Adrenal gland (tissue), 12 donors: Measurements from ENCODE around the gene RCC2. TPM values are rescaled to one million over a fixed set of nuclear protein-coding genes. Genes with fewer than 3 reads are reported as not detected.

Experiments
- DNase-seq, 7 donors: peaks; one replicate each; pipeline ENCODE4 v3.0.0-alpha.2; 2019 to 2020
- H3K27ac ChIP-seq, 5 donors: fragments of 200-600 bp; sonication (generic) in 4 of 5; 1 replicate in 3 of 5; 2 replicates in 2 of 5; pipeline versions ENCODE4 v1.5.1 to v1.8.0; 2016 to 2020; ENCODE audit warnings: mild to moderate bottlenecking in 1 of 5
- H3K27me3 ChIP-seq: fragments of 200-600 bp; 2 replicates; pipeline ENCODE4 v1.8.0; 2021
- H3K36me3 ChIP-seq, 2 donors: fragments of 200-600 bp; replicated peaks in 1 of 2; 1 replicate in 1 of 2; 2 replicates in 1 of 2; pipeline versions ENCODE4 v1.5.1 to v1.8.0; 2018 to 2022
- H3K4me1 ChIP-seq, 2 donors: fragments of 200-600 bp; replicated peaks in 1 of 2; 1 replicate in 1 of 2; 2 replicates in 1 of 2; pipeline versions ENCODE4 v1.5.1 to v1.8.0; 2018 to 2021
- H3K4me3 ChIP-seq, 4 donors: fragments of 200-600 bp; sonication (generic) in 3 of 4; one replicate each; pipeline ENCODE4 v1.5.1; 2016 to 2018
- H3K9me3 ChIP-seq, 3 donors: fragments of 200-600 bp; sonication (generic) in 1 of 3; replicated peaks in 1 of 3; 1 replicate in 2 of 3; 2 replicates in 1 of 3; pipeline versions ENCODE4 v1.5.1 to v1.8.0; 2016 to 2021
- CTCF ChIP-seq, 6 experiments: fragments of 450-650 bp in 4 of 6; fragments of 200-600 bp in 2 of 6; sonication (generic) in 1 of 6; IDR thresholded peaks; 1 replicate in 5 of 6; 2 replicates in 1 of 6; pipeline versions ENCODE4 v1.5.1 to v1.8.0; 2016 to 2021; ENCODE audit warnings: antibody characterized with exemption in 6 of 6, mild to moderate bottlenecking in 2 of 6, moderate library complexity in 1 of 6
- POLR2A ChIP-seq, 2 donors: fragments of 450-650 bp; IDR thresholded peaks; one replicate each; pipeline ENCODE4 v1.6.1; 2017; ENCODE audit warnings: antibody characterized with exemption in 2 of 2, mild to moderate bottlenecking in 2 of 2, moderate library complexity in 1 of 2
- WGBS, 4 donors: extraction: QIAGEN DNeasy Blood & Tissue Kit in 2 of 4; methylation state at CpG; one replicate each; pipeline versions ENCODE4 v1.1.5 to v1.1.7; 2013 to 2017; 5-methylcytosine and 5-hydroxymethylcytosine counted together
- intact Hi-C, 2 donors: fragments of 100-400 bp; cut with DNase I; formaldehyde crosslinking; loops; one replicate each; pipeline versions ENCODE4 v1.14.1 to v1.15.0; 2022 to 2023
- polyA plus RNA-seq, 3 donors: library from polyadenylated mRNA; stranded (reverse); fragments of 200-250 nt in 2 of 3; fragments of 350-450 nt in 1 of 3; fragmentation: Illumina TruSeq in 1 of 3; extraction: RNeasy Lipid Tissue Mini Kit (QIAGEN cat#74804) in 1 of 3; gene quantifications; one replicate each; pipeline ENCODE4 v1.2.3, GENCODE V29; 2013 to 2014
- total RNA-seq, 9 donors: library from RNA; depleted of rRNA in 4 of 9; stranded (reverse); fragments of >200 nt in 4 of 9; fragments of 120-200 nt in 1 of 9; fragmentation: NEBNext Ultra II Directional in 1 of 9; extraction: Animal tissue kit (Norgen Biotek cat#: 25700) in 1 of 9; gene quantifications; one replicate each; pipeline versions ENCODE4 v1.1.0 to v1.2.4, GENCODE V29; 2013 to 2023
- donor health status: healthy with polysubstance abuse.
- donor health status: Bipolar disorder and iron deficiency.
- donor health status: DM: yes; HTN: yes; CAD: no.
- donor health status: DM: no; HTN: no; CAD: no.
- donor health status: DM: no; HTN: no; CAD: no.
- donor health status: DM: yes; HTN: yes; CAD: no.

Gene RCC2
- total and polyA plus RNA-seq, 12 donors, result 19.3 to 38.3 (median 28.6) TPM

- Histone ChIP-seq H3K36me3 (no peaks in the 10 kb centered on the region), H3K4me3 (no peak overlapping the region), H3K9me3 (no peaks in the 10 kb centered on the region), H3K4me1 (no peaks in the 10 kb centered on the region), H3K27ac (no peak overlapping the region), H3K27me3 (peaks cover 7% of the 10 kb centered on the region)
- intact Hi-C loops, result no loop called here
- DNase-seq, result no peak
- TF ChIP-seq CTCF (IDR thresholded peaks at IDR 0.05) (no peak), POLR2A (IDR thresholded peaks at IDR 0.05) (no peak)
Observed at GRCh38 chr1:17463991-17464390, 24.5 kb upstream of the RCC2 start.

- Histone ChIP-seq H3K27ac (no peak overlapping the region), H3K27me3 (peaks cover 10% of the 10 kb centered on the region), H3K4me1 (no peaks in the 10 kb centered on the region), H3K9me3 (no peaks in the 10 kb centered on the region), H3K36me3 (no peaks in the 10 kb centered on the region), H3K4me3 (no peak overlapping the region)
- TF ChIP-seq CTCF (IDR thresholded peaks at IDR 0.05) (no peak), POLR2A (IDR thresholded peaks at IDR 0.05) (no peak)
- DNase-seq, result no peak
- intact Hi-C loops, result no loop called here
- WGBS, 4 donors, result 36 to 56% (median 47%) methylated on average over 5 of the region's 5 CpGs
Observed at GRCh38 chr1:17462669-17463068, 23.2 kb upstream of the RCC2 start.

GRCh38 chr1:17460219-17460618 lies 20.7 kb upstream of the RCC2 start:
- no peaks in the 10 kb centered on the region for H3K9me3 ChIP-seq
- H3K27me3 ChIP-seq, result peaks cover 4% of the 10 kb centered on the region
- no peak overlapping the region for H3K27ac ChIP-seq
- DNase-seq, result no peak
- 66 to 79% (median 74%) methylated on average over 4 to 10 of the region's 10 CpGs for WGBS, 4 donors
- H3K36me3 ChIP-seq, result no peaks in the 10 kb centered on the region
- TF ChIP-seq CTCF (IDR thresholded peaks at IDR 0.05) (no peak), POLR2A (IDR thresholded peaks at IDR 0.05) (no peak)
- no peaks in the 10 kb centered on the region for H3K4me1 ChIP-seq
- H3K4me3 ChIP-seq, result no peak overlapping the region
- intact Hi-C loops, result no loop called here

GRCh38 chr1:17458794-17459193 lies 19.3 kb upstream of the RCC2 start:
- Histone ChIP-seq H3K4me3 (no peak overlapping the region), H3K27ac (no peak overlapping the region), H3K9me3 (no peaks in the 10 kb centered on the region), H3K4me1 (no peaks in the 10 kb centered on the region), H3K36me3 (no peaks in the 10 kb centered on the region), H3K27me3 (peaks cover 4% of the 10 kb centered on the region)
- DNase-seq, result no peak
- intact Hi-C loops, result no loop called here
- TF ChIP-seq CTCF (IDR thresholded peaks at IDR 0.05) (no peak), POLR2A (IDR thresholded peaks at IDR 0.05) (no peak)
- 80 to 89% (median 81%) methylated on average over 1 of the region's 1 CpG for WGBS, 4 donors
